Thoracic aorta (tissue), 2 donors: Measurements from ENCODE around the gene INSC. TPM values are rescaled to one million over a fixed set of nuclear protein-coding genes. Genes with fewer than 3 reads are reported as not detected.

ENCODE experiments used
- ATAC-seq: fragments of 150-250 bp; one replicate; pipeline ENCODE4 v1.8.0; 2017; ENCODE audit warnings: low read depth; ENCODE audit not compliant: insufficient number of reproducible peaks, low FRiP score
- DNase-seq: peaks from one replicate; pipeline ENCODE4 v3.0.0-alpha.2; 2020; ENCODE audit warnings: low spot score
- H3K27ac ChIP-seq, 2 donors: fragments of 200-600 bp; sonication (generic); 1 replicate in 1 of 2; 2 replicates in 1 of 2; pipeline ENCODE4 v1.5.1; 2016; ENCODE audit warnings: mild to moderate bottlenecking in 2 of 2, moderate library complexity in 2 of 2
- H3K27me3 ChIP-seq: fragments of 200-600 bp; sonication (generic); replicated peaks from 2 replicates; pipeline ENCODE4 v1.6.0; 2016; ENCODE audit warnings: mild to moderate bottlenecking; ENCODE audit not compliant: insufficient read depth
- H3K36me3 ChIP-seq: fragments of 200-600 bp; sonication (generic); one replicate; pipeline ENCODE4 v1.5.1; 2016
- H3K4me1 ChIP-seq, 2 donors: fragments of 200-600 bp; sonication (generic); 1 replicate in 1 of 2; 2 replicates in 1 of 2; pipeline versions ENCODE4 v1.5.1 to v1.6.0; 2016; ENCODE audit warnings: low read depth in 2 of 2, mild to moderate bottlenecking in 1 of 2; ENCODE audit not compliant: control insufficient read depth in 1 of 2
- H3K4me3 ChIP-seq: fragments of 200-600 bp; sonication (generic); 2 replicates; pipeline ENCODE4 v1.5.1; 2016; ENCODE audit warnings: mild to moderate bottlenecking
- H3K9me3 ChIP-seq: fragments of 200-600 bp; sonication (generic); 2 replicates; pipeline ENCODE4 v1.5.1; 2016
- total RNA-seq, 2 donors: library from RNA; depleted of rRNA; stranded (reverse); fragments of >200 nt; gene quantifications; one replicate each; pipeline versions ENCODE4 v1.1.0 to v1.2.3, GENCODE V29; 2016
- TF ChIP-seq, protein P1 (sequence below): fragments of 200-600 bp; sonication (generic); IDR thresholded peaks from one replicate; pipeline ENCODE4 v1.5.1; 2019; ENCODE audit warnings: antibody characterized with exemption

The INSC gene
- total RNA-seq, 2 donors from 2014 or later, result 0.35 TPM; not detected in 1

DNA sequence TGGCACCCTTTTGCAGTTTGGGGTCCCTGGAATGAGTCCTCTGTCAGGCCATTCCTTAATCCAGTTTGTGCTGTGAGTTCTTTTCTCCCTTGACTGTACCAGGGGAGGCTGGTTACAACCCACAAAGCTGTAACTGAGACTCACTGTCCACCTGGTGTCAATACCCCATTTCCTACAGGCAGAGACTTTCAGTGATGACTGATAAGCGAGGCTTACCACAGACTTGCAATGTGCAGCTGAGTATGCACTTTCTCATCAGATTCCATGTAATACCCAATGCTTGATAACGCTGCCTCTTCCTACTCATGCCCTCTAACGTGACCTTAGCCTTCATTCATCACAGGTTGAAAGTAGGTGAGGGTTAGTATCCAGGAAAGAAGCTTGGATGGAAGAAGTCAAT, 120.1 kb downstream of the INSC start:
- H3K9me3 ChIP-seq, result no peaks in the 10 kb centered on the region
- H3K4me3 ChIP-seq, result no peak overlapping the region
- DNase-seq, result no peak
- H3K36me3 ChIP-seq, result no peaks in the 10 kb centered on the region
- H3K27me3 ChIP-seq, result no peaks in the 10 kb centered on the region
- H3K4me1 ChIP-seq, result no peaks in the 10 kb centered on the region
- TF ChIP-seq, protein P1, sequence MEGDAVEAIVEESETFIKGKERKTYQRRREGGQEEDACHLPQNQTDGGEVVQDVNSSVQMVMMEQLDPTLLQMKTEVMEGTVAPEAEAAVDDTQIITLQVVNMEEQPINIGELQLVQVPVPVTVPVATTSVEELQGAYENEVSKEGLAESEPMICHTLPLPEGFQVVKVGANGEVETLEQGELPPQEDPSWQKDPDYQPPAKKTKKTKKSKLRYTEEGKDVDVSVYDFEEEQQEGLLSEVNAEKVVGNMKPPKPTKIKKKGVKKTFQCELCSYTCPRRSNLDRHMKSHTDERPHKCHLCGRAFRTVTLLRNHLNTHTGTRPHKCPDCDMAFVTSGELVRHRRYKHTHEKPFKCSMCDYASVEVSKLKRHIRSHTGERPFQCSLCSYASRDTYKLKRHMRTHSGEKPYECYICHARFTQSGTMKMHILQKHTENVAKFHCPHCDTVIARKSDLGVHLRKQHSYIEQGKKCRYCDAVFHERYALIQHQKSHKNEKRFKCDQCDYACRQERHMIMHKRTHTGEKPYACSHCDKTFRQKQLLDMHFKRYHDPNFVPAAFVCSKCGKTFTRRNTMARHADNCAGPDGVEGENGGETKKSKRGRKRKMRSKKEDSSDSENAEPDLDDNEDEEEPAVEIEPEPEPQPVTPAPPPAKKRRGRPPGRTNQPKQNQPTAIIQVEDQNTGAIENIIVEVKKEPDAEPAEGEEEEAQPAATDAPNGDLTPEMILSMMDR, result no peak
- no peak overlapping the region for H3K27ac ChIP-seq
- ATAC-seq, result no peak

DNA sequence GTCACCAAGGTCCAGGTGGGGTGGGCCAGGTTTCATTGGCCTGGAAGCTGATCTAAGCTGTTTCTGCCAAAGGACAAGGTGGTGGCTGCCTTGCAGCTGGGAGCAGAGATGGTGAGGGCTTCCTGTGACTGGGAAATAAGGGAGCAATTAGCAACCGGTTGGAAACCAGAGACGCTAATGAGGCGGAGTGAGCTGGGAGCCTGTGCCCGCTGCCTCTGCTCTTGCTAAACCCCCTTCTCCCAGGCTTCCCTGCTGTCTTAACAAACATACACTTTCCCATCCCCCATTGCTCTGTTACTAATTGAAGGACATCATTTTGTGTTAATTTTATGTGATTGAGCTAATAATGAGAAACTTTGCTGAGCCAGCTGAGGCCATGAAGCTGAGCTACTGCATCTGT, 121.8 kb downstream of the INSC start:
- H3K4me1 ChIP-seq, result no peaks in the 10 kb centered on the region
- no peaks in the 10 kb centered on the region for H3K36me3 ChIP-seq
- no peaks in the 10 kb centered on the region for H3K9me3 ChIP-seq
- DNase-seq, result no peak
- TF ChIP-seq, protein P1, result no peak
- H3K27me3 ChIP-seq, result no peaks in the 10 kb centered on the region
- ATAC-seq, result no peak
- H3K27ac ChIP-seq, result no peak overlapping the region
- H3K4me3 ChIP-seq, result no peak overlapping the region

DNA sequence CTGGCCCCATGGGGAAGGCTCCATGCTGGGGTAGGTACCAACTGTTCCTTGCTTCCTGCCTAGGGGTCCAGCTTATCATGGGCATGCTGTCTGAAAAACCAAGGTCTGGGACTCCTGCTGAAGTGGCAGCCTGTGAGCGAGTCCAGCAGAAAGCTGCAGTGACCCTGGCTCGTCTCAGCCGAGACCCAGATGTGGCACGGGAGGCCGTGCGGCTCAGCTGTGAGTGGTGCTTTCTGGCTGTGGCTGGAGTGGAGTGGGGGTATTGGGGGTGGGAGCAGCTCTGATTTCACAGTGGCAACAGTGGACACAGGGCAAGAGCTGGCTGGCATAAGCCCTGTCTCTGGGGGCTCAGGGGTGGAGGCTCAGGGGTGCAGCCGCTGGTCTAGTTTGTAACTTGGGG, 124.1 kb downstream of the INSC start:
- Histone ChIP-seq H3K4me1 (no peaks in the 10 kb centered on the region), H3K4me3 (no peak overlapping the region), H3K27me3 (no peaks in the 10 kb centered on the region), H3K9me3 (no peaks in the 10 kb centered on the region), H3K36me3 (no peaks in the 10 kb centered on the region), H3K27ac (no peak overlapping the region)
- TF ChIP-seq, protein P1, result no peak
- DNase-seq, result no peak
- no peak for ATAC-seq

DNA sequence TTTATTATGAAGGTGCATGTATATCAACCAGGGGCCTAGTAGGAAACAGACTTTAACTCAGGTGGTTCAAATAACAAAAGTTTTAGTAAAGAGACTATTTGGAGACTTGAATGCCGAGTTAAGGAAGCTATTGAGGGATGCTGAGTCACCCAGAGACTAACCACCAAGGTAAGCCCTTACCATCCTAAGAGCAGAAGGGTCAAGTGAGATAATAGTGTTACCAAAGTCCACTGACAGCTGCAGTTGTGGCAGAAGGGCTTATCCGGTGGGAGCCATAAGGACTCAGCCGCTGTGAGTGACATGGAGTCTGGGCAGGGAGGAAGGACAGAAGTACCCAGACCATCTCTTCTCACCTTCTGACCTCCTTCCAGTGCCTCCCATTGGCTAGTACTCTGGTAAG, 134.0 kb downstream of the INSC start:
- DNase-seq (no peak), ATAC-seq (no peak)
- Histone ChIP-seq H3K9me3 (no peaks in the 10 kb centered on the region), H3K36me3 (no peaks in the 10 kb centered on the region), H3K4me1 (no peaks in the 10 kb centered on the region), H3K4me3 (no peak overlapping the region), H3K27me3 (no peaks in the 10 kb centered on the region), H3K27ac (no peak overlapping the region)
- TF ChIP-seq, protein P1, result no peak

DNA sequence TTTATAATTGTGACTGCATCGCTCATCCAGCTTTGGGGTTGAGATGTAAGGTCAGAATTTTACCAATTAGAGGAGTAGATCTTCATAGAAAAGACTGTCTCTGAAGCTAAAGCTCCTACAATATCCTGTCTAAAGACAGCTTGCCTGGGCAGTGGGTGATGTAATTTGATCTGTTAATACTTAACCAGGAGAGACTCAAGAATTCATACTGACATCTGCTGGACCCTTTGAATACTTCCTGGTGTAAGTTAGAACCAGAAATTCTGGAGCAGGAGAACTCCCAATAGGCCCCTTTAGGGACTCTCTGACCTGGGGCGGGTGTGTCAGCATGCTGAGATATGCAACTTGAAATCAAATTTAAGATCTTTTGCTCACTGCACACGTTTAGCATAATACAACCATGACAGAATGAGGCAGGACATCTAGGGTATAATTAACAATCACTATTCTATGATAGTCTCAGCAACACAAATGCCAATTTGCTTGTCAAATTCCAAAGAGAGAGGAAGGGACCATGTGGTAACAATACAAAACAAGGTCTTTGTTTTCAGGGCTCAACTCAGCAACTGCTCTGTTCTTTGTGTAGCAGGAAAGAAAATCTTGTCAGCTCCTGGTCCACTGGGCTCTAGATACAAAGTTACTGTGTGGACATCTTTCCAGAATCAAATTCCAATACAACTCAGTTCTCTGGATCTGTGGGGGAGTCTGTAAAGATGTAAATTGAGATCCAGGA, 143.9 kb downstream of the INSC start:
- ATAC-seq (no peak), DNase-seq (no peak)
- no peaks in the 10 kb centered on the region for H3K9me3 ChIP-seq

More for the DNA sequence above, 143.9 kb downstream of the INSC start:
- no peaks in the 10 kb centered on the region for H3K27me3 ChIP-seq
- TF ChIP-seq, protein P1, result no peak
- no peak overlapping the region for H3K27ac ChIP-seq
- H3K36me3 ChIP-seq, result no peaks in the 10 kb centered on the region
- no peaks in the 10 kb centered on the region for H3K4me1 ChIP-seq
- H3K4me3 ChIP-seq, result no peak overlapping the region
